Heart right ventricle (tissue), 16 donors: ENCODE measurements around the gene SUPT20H. TPM values are rescaled to one million over a fixed set of nuclear protein-coding genes. Genes with fewer than 3 reads are reported as not detected.

Experiments used
- ATAC-seq, 8 donors: fragments of 200-7000 bp; cut with Tn5 transposase; one replicate each; pipeline ENCODE4 v1.9.1; 2020; ENCODE audit warnings: mild to moderate bottlenecking in 8 of 8, moderate library complexity in 8 of 8, moderate number of reproducible peaks in 1 of 8
- DNase-seq, 2 donors: peaks; one replicate each; pipeline ENCODE4 v3.0.0-alpha.2; 2020
- H3K27ac ChIP-seq, 10 donors: fragments of 200-600 bp; sonication (generic) in 2 of 10; one replicate each; pipeline versions ENCODE4 v1.5.0 to v1.8.0; 2020 to 2022; ENCODE audit warnings: mild to moderate bottlenecking in 3 of 10
- H3K27me3 ChIP-seq, 7 donors: fragments of 200-600 bp; one replicate each; pipeline ENCODE4 v1.8.0; 2021 to 2022; ENCODE audit warnings: mild to moderate bottlenecking in 2 of 7
- H3K36me3 ChIP-seq, 9 donors: fragments of 200-600 bp; sonication (generic) in 1 of 9; one replicate each; pipeline versions ENCODE4 v1.5.0 to v1.8.0; 2020 to 2022; ENCODE audit warnings: mild to moderate bottlenecking in 2 of 9
- H3K4me1 ChIP-seq, 9 donors: fragments of 200-600 bp; sonication (generic) in 1 of 9; one replicate each; pipeline versions ENCODE4 v1.5.0 to v1.8.0; 2020 to 2022; ENCODE audit warnings: mild to moderate bottlenecking in 4 of 9
- H3K4me3 ChIP-seq, 10 donors: fragments of 200-600 bp; sonication (generic) in 2 of 10; one replicate each; pipeline versions ENCODE4 v1.5.0 to v1.8.0; 2020 to 2022; ENCODE audit warnings: mild to moderate bottlenecking in 7 of 10, moderate library complexity in 2 of 10
- H3K9me3 ChIP-seq, 11 donors: fragments of 200-600 bp in 10 of 11; sonication (generic) in 2 of 11; one replicate each; pipeline versions ENCODE4 v1.5.0 to v1.8.0; 2013 to 2022; ENCODE audit warnings: mild to moderate bottlenecking in 2 of 11, control low read depth in 1 of 11, moderate library complexity in 1 of 11
- CTCF ChIP-seq, 9 donors: fragments of 200-600 bp; sonication (generic) in 2 of 9; IDR thresholded peaks; one replicate each; pipeline versions ENCODE4 v1.5.0 to v1.8.0; 2021 to 2022; ENCODE audit warnings: antibody characterized with exemption in 9 of 9, mild to moderate bottlenecking in 5 of 9, moderate library complexity in 1 of 9
- WGBS, 2 donors: extraction: QIAGEN DNeasy Blood & Tissue Kit; methylation state at CpG; one replicate each; pipeline ENCODE4 v1.1.7; 2013; ENCODE audit warnings: inconsistent platforms in 1 of 2; 5-methylcytosine and 5-hydroxymethylcytosine counted together
- intact Hi-C, 10 donors: fragments of 100-400 bp; cut with DNase I; formaldehyde crosslinking; loops; one replicate each; pipeline versions ENCODE4 v1.11.1 to v1.14.2; 2022
- polyA plus RNA-seq, 2 donors: library from polyadenylated mRNA; stranded (reverse); fragments of 200-250 nt; gene quantifications; one replicate each; pipeline ENCODE4 v1.2.3, GENCODE V29; 2013
- total RNA-seq, 10 donors: library from RNA; stranded (reverse); fragmentation: NEBNext Ultra II Directional in 3 of 10; extraction: Animal tissue kit (Norgen Biotek cat#: 25700) in 3 of 10; gene quantifications; one replicate each; pipeline versions ENCODE4 v1.2.1 to v1.2.4, GENCODE V29; 2021 to 2023
- donor health status: Arrhythmogenic right ventricular cardiomyopathy.
- donor health status: ischemic (EF 13 %, LVEDD 7.1; RV severe dilation, severe dysfunction).
- donor health status: healthy with polysubstance abuse.
- donor health status: DM: no; HTN: yes; CAD: no.
- donor health status: DM: no; HTN: no; CAD: no.
- donor health status: ischemic (EF 25% LVEDD 6.9; RV normal size, moderate dysfunction).
- donor health status: ischemic (EF 25% LVEDD 5.7; RV mildly dilated, moderate dysfunction).
- donor health status: healthy.
- donor health status: DM: yes; HTN: yes; CAD: no.
- donor health status: Ischemic cardiomyopathy.
- donor health status: ischemic (EF 35%, LVEDD 5.7; RV mildly dilated, moderate dysfunction).
- donor health status: nonischemic (EF 11% LVEDD 7.7; RV severe dilation, severe dysfunction).
- donor health status: DM: yes; HTN: yes; CAD: no.
- donor health status: PGD.
- donor health status: ischemic (EF 29% LVEDD 5.4; RV normal size, mild dysfunction).
- donor health status: nonischemic (EF 23%, LVEDD 6.1; RV moderate dilation, normal function).

SUPT20H gene
- total and polyA plus RNA-seq, 12 donors: 17.7 to 31.9 (median 27.0) TPM

- Histone ChIP-seq H3K27ac (no peak overlapping the region), H3K4me1 (no peaks in the 10 kb centered on the region), H3K9me3 (no peaks in the 10 kb centered on the region), H3K36me3 (peaks cover 0 to 100% (median 89%) of the 10 kb centered on the region in 9 donors), H3K4me3 (no peak overlapping the region), H3K27me3 (no peaks in the 10 kb centered on the region)
- no peak for DNase-seq
- intact Hi-C loops: no loop called here
- TF ChIP-seq CTCF (IDR thresholded peaks at IDR 0.05): no peak
- ATAC-seq: no peak
- 96 to 98% methylated on average over 2 of the region's 2 CpGs for WGBS, 2 donors
Measured at GRCh38 chr13:37027639-37028038, 31.8 kb downstream of the SUPT20H start.

- WGBS, 2 donors: 100% methylated on average over 1 of the region's 1 CpG
- H3K36me3 ChIP-seq: peaks cover 0 to 100% (median 84%) of the 10 kb centered on the region in 9 donors
- no peak overlapping the region for H3K27ac ChIP-seq
- H3K27me3 ChIP-seq: no peaks in the 10 kb centered on the region
- TF ChIP-seq CTCF (IDR thresholded peaks at IDR 0.05): no peak
- no peaks in the 10 kb centered on the region for H3K4me1 ChIP-seq
- H3K9me3 ChIP-seq: no peaks in the 10 kb centered on the region
- DNase-seq (no peak), ATAC-seq (no peak)
- intact Hi-C loops: no loop called here
- no peak overlapping the region for H3K4me3 ChIP-seq
Measured at GRCh38 chr13:37026771-37027170, 32.7 kb downstream of the SUPT20H start.

- WGBS, 2 donors: 68 to 75% methylated on average over 1 of the region's 1 CpG
- H3K9me3 ChIP-seq: no peaks in the 10 kb centered on the region
- no peak overlapping the region for H3K4me3 ChIP-seq
- ATAC-seq (no peak), DNase-seq (no peak)
- intact Hi-C loops: no loop called here
- TF ChIP-seq CTCF (IDR thresholded peaks at IDR 0.05): no peak
- no peaks in the 10 kb centered on the region for H3K27me3 ChIP-seq
- no peak overlapping the region for H3K27ac ChIP-seq
- H3K36me3 ChIP-seq: peaks cover 0 to 100% (median 75%) of the 10 kb centered on the region in 9 donors
- H3K4me1 ChIP-seq: no peaks in the 10 kb centered on the region
Measured at GRCh38 chr13:37023871-37024270, 35.6 kb downstream of the SUPT20H start.

GRCh38 chr13:37014609-37015008 lies 44.9 kb downstream of the SUPT20H start:
- no peak overlapping the region for H3K27ac ChIP-seq
- 88 to 89% methylated on average over 1 of the region's 1 CpG for WGBS, 2 donors
- H3K4me3 ChIP-seq: no peak overlapping the region
- H3K36me3 ChIP-seq: peaks cover 0 to 100% (median 43%) of the 10 kb centered on the region in 9 donors
- ATAC-seq (no peak), DNase-seq (no peak)
- no peaks in the 10 kb centered on the region for H3K4me1 ChIP-seq
- H3K9me3 ChIP-seq: no peaks in the 10 kb centered on the region
- no peaks in the 10 kb centered on the region for H3K27me3 ChIP-seq
- intact Hi-C loops: loop anchor here in 1 of 10 donors (5.0 kb wide), 1 partner anchor 33 kb away; no protein-coding TSS in a partner anchor
- no peak for TF ChIP-seq CTCF (IDR thresholded peaks at IDR 0.05)
